ENCODE measurements around the gene LRRC31.

DNA sequence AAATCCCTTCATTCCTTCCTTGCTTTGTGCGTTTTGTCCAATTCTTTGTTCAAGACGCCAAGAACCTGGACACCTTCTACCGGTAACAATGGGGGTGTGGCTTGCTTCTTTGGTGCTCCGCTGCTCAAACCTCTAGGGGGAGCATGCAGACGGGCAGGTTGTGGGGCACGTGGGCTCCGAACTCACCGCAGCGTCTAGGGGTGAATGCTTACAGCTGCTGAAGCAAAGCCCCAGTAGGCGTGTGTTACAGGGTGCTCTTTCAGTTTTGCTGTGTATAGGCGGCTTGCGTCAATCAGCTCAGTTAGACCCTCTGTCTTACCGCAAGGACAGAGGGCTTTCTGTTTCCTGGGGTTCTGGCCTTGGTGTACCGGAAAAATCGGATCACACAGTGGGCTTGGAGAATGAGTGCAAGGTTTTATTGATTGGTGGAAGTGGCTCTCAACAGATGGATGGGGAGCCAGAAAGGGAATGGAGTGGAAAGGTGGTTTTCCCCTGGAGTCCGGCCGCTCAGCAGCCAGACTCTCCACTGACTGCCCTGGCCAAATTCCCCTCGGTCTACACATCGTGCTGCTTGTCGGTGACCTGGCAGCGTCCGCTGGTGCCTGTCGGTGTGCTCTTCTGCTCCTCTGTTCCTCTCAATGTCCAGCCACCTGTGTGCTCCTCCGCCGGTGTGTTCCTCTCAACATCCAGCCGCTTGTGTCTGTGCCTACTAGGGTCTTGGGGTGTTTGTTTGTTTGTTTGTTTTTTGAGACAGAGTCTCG is 55.8 kb downstream of the LRRC31 start:
- TF ChIP-seq, protein P1, sequence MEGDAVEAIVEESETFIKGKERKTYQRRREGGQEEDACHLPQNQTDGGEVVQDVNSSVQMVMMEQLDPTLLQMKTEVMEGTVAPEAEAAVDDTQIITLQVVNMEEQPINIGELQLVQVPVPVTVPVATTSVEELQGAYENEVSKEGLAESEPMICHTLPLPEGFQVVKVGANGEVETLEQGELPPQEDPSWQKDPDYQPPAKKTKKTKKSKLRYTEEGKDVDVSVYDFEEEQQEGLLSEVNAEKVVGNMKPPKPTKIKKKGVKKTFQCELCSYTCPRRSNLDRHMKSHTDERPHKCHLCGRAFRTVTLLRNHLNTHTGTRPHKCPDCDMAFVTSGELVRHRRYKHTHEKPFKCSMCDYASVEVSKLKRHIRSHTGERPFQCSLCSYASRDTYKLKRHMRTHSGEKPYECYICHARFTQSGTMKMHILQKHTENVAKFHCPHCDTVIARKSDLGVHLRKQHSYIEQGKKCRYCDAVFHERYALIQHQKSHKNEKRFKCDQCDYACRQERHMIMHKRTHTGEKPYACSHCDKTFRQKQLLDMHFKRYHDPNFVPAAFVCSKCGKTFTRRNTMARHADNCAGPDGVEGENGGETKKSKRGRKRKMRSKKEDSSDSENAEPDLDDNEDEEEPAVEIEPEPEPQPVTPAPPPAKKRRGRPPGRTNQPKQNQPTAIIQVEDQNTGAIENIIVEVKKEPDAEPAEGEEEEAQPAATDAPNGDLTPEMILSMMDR (conservative IDR thresholded peaks at IDR 0.05 in 1 of 2, IDR thresholded peaks at IDR 0.05 in 1 of 2; ENCODE audit: extremely low read depth in 1 of 2, insufficient read depth in 1 of 2, low read depth in 1 of 2, low read length in 2 of 2), result peak in 1 of 2 donors; percentile 27
- TF ChIP-seq EZH2 (IDR thresholded peaks at IDR 0.05; ENCODE audit: borderline replicate concordance, low read length), result no peak
